ENCODE data around the gene SEZ6L.

Gene SEZ6L

GRCh38 chr22:26354707-26355106, 185.4 kb downstream of the SEZ6L start:
- no CpG with 5 or more reads among the region's 20 CpGs for WGBS (ENCODE audit: insufficient coverage, insufficient read length)
- Histone ChIP-seq H3K4me3 (ENCODE audit: low read length) (no peak overlapping the region), H3K27me3 (ENCODE audit: control insufficient read depth, insufficient read depth, low read length) (no peaks in the 10 kb centered on the region), H3K4me1 (ENCODE audit: control insufficient read depth, insufficient read depth, low read length) (no peaks in the 10 kb centered on the region), H3K9me3 (ENCODE audit: control insufficient read depth, insufficient read depth, low read length) (no peaks in the 10 kb centered on the region), H3K27ac (ENCODE audit: low read length) (no peak overlapping the region), H3K36me3 (ENCODE audit: control insufficient read depth, insufficient read depth, low read length) (no peaks in the 10 kb centered on the region)
- DNase-seq (ENCODE audit: low read depth, low spot score): no peak

- WGBS (ENCODE audit: insufficient coverage, insufficient read length): no CpG with 5 or more reads among the region's 2 CpGs
- H3K27ac ChIP-seq (ENCODE audit: low read length): no peak overlapping the region
- H3K27me3 ChIP-seq (ENCODE audit: control insufficient read depth, insufficient read depth, low read length): no peaks in the 10 kb centered on the region
- 0 out of 2 replicates have a peak, but pooled peaks cover 1% of the 10 kb centered on the region for H3K9me3 ChIP-seq (ENCODE audit: control insufficient read depth, insufficient read depth, low read length)
- no peak for DNase-seq (ENCODE audit: low read depth, low spot score)
- no peaks in the 10 kb centered on the region for H3K36me3 ChIP-seq (ENCODE audit: control insufficient read depth, insufficient read depth, low read length)
- H3K4me3 ChIP-seq (ENCODE audit: low read length): no peak overlapping the region
- peaks cover 3% of the 10 kb centered on the region; the same call in 1 of the 2 replicates for H3K4me1 ChIP-seq (ENCODE audit: control insufficient read depth, insufficient read depth, low read length)
Observed at GRCh38 chr22:26357281-26357680, 188.0 kb downstream of the SEZ6L start.

GRCh38 chr22:26357813-26358212, 188.6 kb downstream of the SEZ6L start:
- WGBS (ENCODE audit: insufficient coverage, insufficient read length): no CpG with 5 or more reads among the region's 9 CpGs
- no peak overlapping the region for H3K27ac ChIP-seq (ENCODE audit: low read length)
- no peak overlapping the region for H3K4me3 ChIP-seq (ENCODE audit: low read length)
- 0 out of 2 replicates have a peak, but pooled peaks cover 1% of the 10 kb centered on the region for H3K9me3 ChIP-seq (ENCODE audit: control insufficient read depth, insufficient read depth, low read length)
- H3K36me3 ChIP-seq (ENCODE audit: control insufficient read depth, insufficient read depth, low read length): no peaks in the 10 kb centered on the region
- H3K27me3 ChIP-seq (ENCODE audit: control insufficient read depth, insufficient read depth, low read length): no peaks in the 10 kb centered on the region
- H3K4me1 ChIP-seq (ENCODE audit: control insufficient read depth, insufficient read depth, low read length): peaks cover 3% of the 10 kb centered on the region; the same call in 1 of the 2 replicates
- DNase-seq (ENCODE audit: low read depth, low spot score): no peak

GRCh38 chr22:26359156-26359555, 189.9 kb downstream of the SEZ6L start:
- peaks cover 3% of the 10 kb centered on the region; the same call in 1 of the 2 replicates for H3K4me1 ChIP-seq (ENCODE audit: control insufficient read depth, insufficient read depth, low read length)
- WGBS (ENCODE audit: insufficient coverage, insufficient read length): no CpG with 5 or more reads among the region's 4 CpGs
- DNase-seq (ENCODE audit: low read depth, low spot score): no peak
- no peak overlapping the region for H3K4me3 ChIP-seq (ENCODE audit: low read length)
- no peak overlapping the region for H3K27ac ChIP-seq (ENCODE audit: low read length)
- no peaks in the 10 kb centered on the region for H3K36me3 ChIP-seq (ENCODE audit: control insufficient read depth, insufficient read depth, low read length)
- H3K27me3 ChIP-seq (ENCODE audit: control insufficient read depth, insufficient read depth, low read length): no peaks in the 10 kb centered on the region
- H3K9me3 ChIP-seq (ENCODE audit: control insufficient read depth, insufficient read depth, low read length): 0 out of 2 replicates have a peak, but pooled peaks cover 1% of the 10 kb centered on the region

- no peaks in the 10 kb centered on the region for H3K36me3 ChIP-seq (ENCODE audit: control insufficient read depth, insufficient read depth, low read length)
- no peak overlapping the region for H3K27ac ChIP-seq (ENCODE audit: low read length)
- H3K27me3 ChIP-seq (ENCODE audit: control insufficient read depth, insufficient read depth, low read length): no peaks in the 10 kb centered on the region
- peak overlapping the region; percentile 24; the same call in 1 of the 2 replicates for H3K4me3 ChIP-seq (ENCODE audit: low read length)
- no CpG with 5 or more reads among the region's 17 CpGs for WGBS (ENCODE audit: insufficient coverage, insufficient read length)
- peak; percentile 64 for DNase-seq (ENCODE audit: low read depth, low spot score)
- H3K4me1 ChIP-seq (ENCODE audit: control insufficient read depth, insufficient read depth, low read length): peaks cover 3% of the 10 kb centered on the region; the same call in 1 of the 2 replicates
- H3K9me3 ChIP-seq (ENCODE audit: control insufficient read depth, insufficient read depth, low read length): 0 out of 2 replicates have a peak, but pooled peaks cover 1% of the 10 kb centered on the region
Observed at GRCh38 chr22:26360169-26360885, 191.1 kb downstream of the SEZ6L start.

GRCh38 chr22:26362471-26362870, 193.2 kb downstream of the SEZ6L start:
- H3K27ac ChIP-seq (ENCODE audit: low read length): no peak overlapping the region
- no peaks in the 10 kb centered on the region for H3K36me3 ChIP-seq (ENCODE audit: control insufficient read depth, insufficient read depth, low read length)
- H3K4me1 ChIP-seq (ENCODE audit: control insufficient read depth, insufficient read depth, low read length): peaks cover 3% of the 10 kb centered on the region; the same call in 1 of the 2 replicates
- 0 out of 2 replicates have a peak, but pooled peaks cover 1% of the 10 kb centered on the region for H3K9me3 ChIP-seq (ENCODE audit: control insufficient read depth, insufficient read depth, low read length)
- no peaks in the 10 kb centered on the region for H3K27me3 ChIP-seq (ENCODE audit: control insufficient read depth, insufficient read depth, low read length)
- no peak overlapping the region for H3K4me3 ChIP-seq (ENCODE audit: low read length)
- DNase-seq (ENCODE audit: low read depth, low spot score): no peak
- no CpG with 5 or more reads among the region's 3 CpGs for WGBS (ENCODE audit: insufficient coverage, insufficient read length)

GRCh38 chr22:26364066-26365015, 195.1 kb downstream of the SEZ6L start:
- no peak overlapping the region for H3K27ac ChIP-seq (ENCODE audit: low read length)
- peak; percentile 89 for DNase-seq (ENCODE audit: low read depth, low spot score)
- peaks cover 3% of the 10 kb centered on the region; the same call in 1 of the 2 replicates for H3K4me1 ChIP-seq (ENCODE audit: control insufficient read depth, insufficient read depth, low read length)
- no peaks in the 10 kb centered on the region for H3K27me3 ChIP-seq (ENCODE audit: control insufficient read depth, insufficient read depth, low read length)
- H3K9me3 ChIP-seq (ENCODE audit: control insufficient read depth, insufficient read depth, low read length): 0 out of 2 replicates have a peak, but pooled peaks cover 1% of the 10 kb centered on the region
- no peaks in the 10 kb centered on the region for H3K36me3 ChIP-seq (ENCODE audit: control insufficient read depth, insufficient read depth, low read length)
- no peak overlapping the region for H3K4me3 ChIP-seq (ENCODE audit: low read length)
- WGBS (ENCODE audit: insufficient coverage, insufficient read length): 100% methylated on average over 2 of the region's 12 CpGs

- Histone ChIP-seq H3K4me1 (ENCODE audit: control insufficient read depth, insufficient read depth, low read length) (no peaks in the 10 kb centered on the region), H3K9me3 (ENCODE audit: control insufficient read depth, insufficient read depth, low read length) (no peaks in the 10 kb centered on the region), H3K4me3 (ENCODE audit: low read length) (no peak overlapping the region), H3K27me3 (ENCODE audit: control insufficient read depth, insufficient read depth, low read length) (no peaks in the 10 kb centered on the region), H3K27ac (ENCODE audit: low read length) (no peak overlapping the region), H3K36me3 (ENCODE audit: control insufficient read depth, insufficient read depth, low read length) (no peaks in the 10 kb centered on the region)
- no CpG with 5 or more reads among the region's 19 CpGs for WGBS (ENCODE audit: insufficient coverage, insufficient read length)
- DNase-seq (ENCODE audit: low read depth, low spot score): peak; percentile 55
Observed at GRCh38 chr22:26367402-26368245, 198.4 kb downstream of the SEZ6L start.

- Histone ChIP-seq H3K9me3 (ENCODE audit: control insufficient read depth, insufficient read depth, low read length) (no peaks in the 10 kb centered on the region), H3K27me3 (ENCODE audit: control insufficient read depth, insufficient read depth, low read length) (no peaks in the 10 kb centered on the region), H3K4me1 (ENCODE audit: control insufficient read depth, insufficient read depth, low read length) (no peaks in the 10 kb centered on the region), H3K27ac (ENCODE audit: low read length) (no peak overlapping the region), H3K4me3 (ENCODE audit: low read length) (no peak overlapping the region), H3K36me3 (ENCODE audit: control insufficient read depth, insufficient read depth, low read length) (no peaks in the 10 kb centered on the region)
- no CpG with 5 or more reads among the region's 4 CpGs for WGBS (ENCODE audit: insufficient coverage, insufficient read length)
- no peak for DNase-seq (ENCODE audit: low read depth, low spot score)
Observed at GRCh38 chr22:26372890-26373289, 203.6 kb downstream of the SEZ6L start.

Measured in iPS DF 6.9 (cell line).